H1 (cell line): ENCODE results near the gene RING1. TPM values are rescaled to one million over a fixed set of nuclear protein-coding genes. Genes with fewer than 3 reads are reported as not detected.

ENCODE experiments used
- CTCF ChIA-PET: fragments of 300-600 bp; sonication (Branson Sonifier 250); formaldehyde crosslinking; loops from one replicate; lab custom pipeline; 2021; ENCODE audit not compliant: partially characterized antibody; lab: Charles Lee
- POLR2A ChIA-PET: fragments of 300-600 bp; sonication (Branson Sonifier 250); formaldehyde crosslinking; loops from one replicate; lab custom pipeline; 2021; ENCODE audit warnings: inconsistent platforms; ENCODE audit not compliant: partially characterized antibody; lab: Charles Lee
- DNase-seq, 2 experiments: peaks; one replicate each; pipeline versions ENCODE4 v3.0.0 to v3.0.0-alpha.2; 2010 to 2022; ENCODE audit warnings: low spot score in 2 of 2, low read depth in 1 of 2, mixed read lengths in 1 of 2
- FAIRE-seq: peaks from 2 replicates; lab custom pipeline; 2011; peaks lifted over from hg19 to GRCh38; lab: Jason Lieb, UNC
- H2AFZ ChIP-seq: 2 replicates; pipeline ENCODE4 v1.8.1; 2012; ENCODE audit warnings: low read length, inconsistent platforms
- H2AK5ac ChIP-seq: 2 replicates; pipeline ENCODE4 v1.6.1; 2013; ENCODE audit warnings: low read depth, low read length
- H2BK120ac ChIP-seq: replicated peaks from 2 replicates; pipeline ENCODE3; 2013; ENCODE audit warnings: low read depth, low read length, inconsistent platforms
- H2BK12ac ChIP-seq: 2 replicates; pipeline ENCODE4 v1.6.1; 2013; ENCODE audit warnings: low read depth, low read length
- H2BK15ac ChIP-seq: 2 replicates; pipeline ENCODE4 v1.6.1; 2013; ENCODE audit warnings: low read length
- H2BK20ac ChIP-seq: 2 replicates; pipeline ENCODE4 v1.6.1; 2013; ENCODE audit warnings: low read length
- H2BK5ac ChIP-seq: 2 replicates; pipeline ENCODE4 v1.6.1; 2013; ENCODE audit warnings: low read depth, low read length
- H3K14ac ChIP-seq: 2 replicates; pipeline ENCODE4 v1.6.1; 2013; ENCODE audit warnings: inconsistent platforms; ENCODE audit not compliant: insufficient read length
- H3K18ac ChIP-seq: 2 replicates; pipeline ENCODE4 v1.6.1; 2013; ENCODE audit warnings: low read length; ENCODE audit errors: extremely low read depth
- H3K23ac ChIP-seq: 2 replicates; pipeline ENCODE4 v1.6.1; 2013; ENCODE audit warnings: inconsistent platforms; ENCODE audit not compliant: insufficient read length
- H3K23me2 ChIP-seq: 2 replicates; pipeline ENCODE4 v1.6.1; 2013; ENCODE audit warnings: low read depth, low read length
- H3K27ac ChIP-seq: 2 replicates; pipeline ENCODE4 v1.6.1; 2011; ENCODE audit warnings: low read depth, low read length, inconsistent platforms
- H3K27me3 ChIP-seq, 4 experiments: replicated peaks in 1 of 4; 1 replicate in 1 of 4; 2 replicates in 3 of 4; pipeline versions ENCODE4 v1.6.1 to v1.8.1; 2011 to 2013; ENCODE audit warnings: low read length in 3 of 4, mild to moderate bottlenecking in 3 of 4, inconsistent platforms in 2 of 4, mixed read lengths in 2 of 4, moderate library complexity in 1 of 4; ENCODE audit not compliant: control insufficient read depth in 3 of 4, insufficient read depth in 3 of 4; ENCODE audit errors: extremely low read depth in 1 of 4
- H3K36me3 ChIP-seq, 4 experiments: 2 replicates each; pipeline versions ENCODE4 v1.6.1 to v1.8.1; 2011 to 2013; ENCODE audit warnings: mild to moderate bottlenecking in 4 of 4, low read length in 3 of 4, moderate library complexity in 2 of 4, control low read depth in 1 of 4, inconsistent platforms in 1 of 4; ENCODE audit not compliant: insufficient read depth in 4 of 4, control insufficient read depth in 2 of 4
- H3K4ac ChIP-seq: replicated peaks from 2 replicates; pipeline ENCODE3; 2013; ENCODE audit warnings: low read length, low read depth, mixed read lengths, inconsistent platforms; ENCODE audit not compliant: insufficient read length
- H3K4me1 ChIP-seq, 4 experiments: replicated peaks in 1 of 4; 1 replicate in 1 of 4; 2 replicates in 3 of 4; pipeline versions ENCODE4 v1.6.1 to v1.8.1; 2011 to 2013; ENCODE audit warnings: low read length in 3 of 4, inconsistent platforms in 2 of 4, mixed read lengths in 1 of 4; ENCODE audit not compliant: insufficient read depth in 4 of 4, control insufficient read depth in 3 of 4
- H3K4me2 ChIP-seq, 2 experiments: 2 replicates each; pipeline versions ENCODE4 v1.6.1 to v1.8.1; 2011 to 2013; ENCODE audit warnings: low read depth in 2 of 2, low read length in 2 of 2, control low read depth in 1 of 2, inconsistent platforms in 1 of 2, mild to moderate bottlenecking in 1 of 2; ENCODE audit not compliant: insufficient read depth in 1 of 2
- H3K4me3 ChIP-seq, 4 experiments: fragments of 200-600, 300-600 bp in 1 of 4; sonication (generic), shearing (Covaris generic), sonication (Bioruptor Twin) in 1 of 4; 2 replicates each; pipeline versions ENCODE4 v1.5.1 to v1.8.1; 2011 to 2016; ENCODE audit warnings: low read length in 4 of 4, low read depth in 3 of 4, control low read depth in 2 of 4, inconsistent platforms in 2 of 4, mild to moderate bottlenecking in 2 of 4, mixed read lengths in 1 of 4, moderate library complexity in 1 of 4; ENCODE audit not compliant: insufficient read depth in 2 of 4; ENCODE audit errors: extremely low read depth in 1 of 4
- H3K56ac ChIP-seq: replicated peaks from 2 replicates; pipeline ENCODE3; 2013; ENCODE audit warnings: low read depth, mild to moderate bottlenecking, mixed read lengths, low read length, inconsistent platforms; ENCODE audit not compliant: insufficient read length
- H3K79me1 ChIP-seq: 2 replicates; pipeline ENCODE4 v1.6.1; 2013; ENCODE audit warnings: low read depth, low read length, control low read depth
- H3K79me2 ChIP-seq, 2 experiments: 2 replicates each; pipeline versions ENCODE4 v1.6.1 to v1.8.1; 2012 to 2013; ENCODE audit warnings: low read length in 2 of 2, mild to moderate bottlenecking in 2 of 2, inconsistent platforms in 1 of 2; ENCODE audit not compliant: insufficient read depth in 2 of 2, control insufficient read depth in 1 of 2
- H3K9ac ChIP-seq, 4 experiments: replicated peaks in 1 of 4; 1 replicate in 1 of 4; 2 replicates in 3 of 4; pipeline versions ENCODE4 v1.6.1 to v1.8.1; 2011 to 2013; ENCODE audit warnings: low read depth in 3 of 4, low read length in 3 of 4, control low read depth in 2 of 4, mild to moderate bottlenecking in 2 of 4, moderate library complexity in 2 of 4, inconsistent platforms in 1 of 4; ENCODE audit errors: extremely low read depth in 1 of 4
- H3K9me3 ChIP-seq, 2 experiments: 2 replicates each; pipeline versions ENCODE4 v1.6.1 to v1.8.1; 2012 to 2013; ENCODE audit warnings: mild to moderate bottlenecking in 2 of 2, moderate library complexity in 2 of 2, control low read depth in 1 of 2, inconsistent platforms in 1 of 2, low read depth in 1 of 2, low read length in 1 of 2, mixed read lengths in 1 of 2; ENCODE audit not compliant: insufficient read depth in 2 of 2
- H4K20me1 ChIP-seq, 2 experiments: replicated peaks in 1 of 2; 2 replicates each; pipeline versions ENCODE3 to v1.8.1; 2011 to 2013; ENCODE audit warnings: inconsistent platforms in 2 of 2, low read length in 2 of 2, mild to moderate bottlenecking in 1 of 2; ENCODE audit not compliant: insufficient read depth in 2 of 2, control insufficient read depth in 1 of 2
- H4K5ac ChIP-seq: 2 replicates; pipeline ENCODE4 v1.6.1; 2013; ENCODE audit warnings: low read length, low read depth, mixed read lengths, inconsistent platforms; ENCODE audit not compliant: insufficient read length
- H4K8ac ChIP-seq: 2 replicates; pipeline ENCODE4 v1.8.0; 2013; ENCODE audit warnings: mild to moderate bottlenecking, moderate library complexity, low read length, inconsistent platforms; ENCODE audit not compliant: insufficient read depth; ENCODE audit errors: extremely low read depth
- H4K91ac ChIP-seq: replicated peaks from 2 replicates; pipeline ENCODE3; 2013; ENCODE audit warnings: low read length, mixed read lengths, inconsistent platforms; ENCODE audit not compliant: insufficient read length
- E2F6 ChIP-seq: IDR thresholded peaks from 2 replicates; pipeline ENCODE4 v1.6.1; 2012; ENCODE audit warnings: inconsistent platforms
- EGR1 ChIP-seq: IDR thresholded peaks from 2 replicates; pipeline ENCODE4 v1.6.1; 2011; ENCODE audit warnings: low read depth, low read length, borderline replicate concordance
- MAX ChIP-seq: IDR thresholded peaks from 2 replicates; pipeline ENCODE4 v1.6.1; 2012; ENCODE audit warnings: inconsistent platforms
- NANOG ChIP-seq: IDR thresholded peaks from 2 replicates; pipeline ENCODE4 v1.6.1; 2011; ENCODE audit warnings: low read length, low read depth, mild to moderate bottlenecking, inconsistent platforms; ENCODE audit not compliant: insufficient read depth, poor library complexity, severe bottlenecking
- POLR2A ChIP-seq, 2 experiments: IDR thresholded peaks; 1 replicate in 1 of 2; 2 replicates in 1 of 2; pipeline ENCODE4 v1.6.1; 2011; ENCODE audit warnings: low read depth in 2 of 2, low read length in 2 of 2, mild to moderate bottlenecking in 2 of 2; ENCODE audit errors: control extremely low read depth in 1 of 2
- SIN3A ChIP-seq, 2 experiments: IDR thresholded peaks in 1 of 2; conservative IDR thresholded peaks in 1 of 2; 2 replicates each; pipeline ENCODE4 v1.6.1; 2011 to 2012; ENCODE audit warnings: low read length in 2 of 2, improper control_type of control experiment in 1 of 2, low read depth in 1 of 2, mild to moderate bottlenecking in 1 of 2
- TAF7 ChIP-seq: optimal IDR thresholded peaks from 2 replicates; pipeline ENCODE3; 2011; ENCODE audit warnings: low read depth, mild to moderate bottlenecking, inconsistent platforms, low read length, moderate library complexity, borderline replicate concordance
- TBP ChIP-seq: IDR thresholded peaks from 2 replicates; pipeline ENCODE4 v1.6.1; 2011; ENCODE audit warnings: low read depth, low read length, improper control_type of control experiment
- TCF12 ChIP-seq: IDR thresholded peaks from 2 replicates; pipeline ENCODE4 v1.6.1; 2011; ENCODE audit warnings: low read depth, mild to moderate bottlenecking, low read length
- WGBS, 2 experiments: shearing (Covaris generic) in 1 of 2; methylation state at CpG; one replicate each; pipeline versions ENCODE4 v1.1.6 to v1.1.7; 2013 to 2015; ENCODE audit warnings: low lambda C conversion rate in 2 of 2, mixed read lengths in 2 of 2, inconsistent platforms in 1 of 2, low coverage in 1 of 2, missing lambda C conversion rate in 1 of 2; ENCODE audit not compliant: insufficient replicate concordance in 2 of 2, insufficient coverage in 1 of 2, insufficient read length in 1 of 2; ENCODE audit errors: extremely low coverage in 1 of 2, missing lambda C conversion rate in 1 of 2; 5-methylcytosine and 5-hydroxymethylcytosine counted together
- polyA plus RNA-seq, 7 experiments: library from polyadenylated mRNA; depleted of rRNA in 3 of 7; stranded (reverse) in 5 of 7; unstranded in 2 of 7; fragments of >200 nt in 5 of 7; fragments of 200-250 nt in 2 of 7; gene quantifications; 1 replicate in 5 of 7; 2 replicates in 1 of 7; 4 replicates in 1 of 7; pipeline versions ENCODE4 v1.2.1 to v1.2.3, GENCODE V29; 2011 to 2013; ENCODE audit warnings: missing spikeins in 2 of 7, mixed read lengths in 2 of 7
- total RNA-seq: library from RNA; stranded (reverse); fragmentation: NEBNext Ultra II Directional; extraction: Animal tissue kit (Norgen Biotek cat#: 25700); gene quantifications from 2 replicates; pipeline ENCODE4 v1.2.1, GENCODE V29; 2021

RING1 gene
- total and polyA plus RNA-seq, 2 of the 8 experiments (the other 6 are each of a cell fraction or from before 2014, with no cell fraction given): 16.4 to 26.0 TPM

- Histone ChIP-seq H2BK5ac (no peak within 1 kb of the TSS), H3K14ac (no peak within 1 kb of the TSS), H3K9ac (peak within 1 kb of the TSS; percentile 22 to 66 (median 47); a peak in 3 of 7 replicates), H3K79me2 (peaks cover 3 to 18% of the 10 kb centered on the region in 2 experiments; a peak in 3 of 4 replicates), H3K27ac (no peak within 1 kb of the TSS), H2BK15ac (0 out of 2 replicates have a peak within 1 kb of the TSS, but pooled peaks have one; percentile 19), H3K79me1 (peaks cover 16% of the 10 kb centered on the region), H3K4me1 (peaks cover 4 to 36% (median 11%) of the 10 kb centered on the region in 4 experiments), H3K4me3 (peak within 1 kb of the TSS; percentile 71 to 93 (median 72)), H4K8ac (no peak within 1 kb of the TSS; the same call in 1 of the 2 replicates), H2BK120ac (no peak within 1 kb of the TSS), H3K4ac (no peak within 1 kb of the TSS), H2BK12ac (peak within 1 kb of the TSS; percentile 12; the same call in 1 of the 2 replicates), H3K23me2 (peaks cover 30% of the 10 kb centered on the region), H3K27me3 (peaks cover 9 to 32% (median 25%) of the 10 kb centered on the region in 4 experiments; a peak in 6 of 7 replicates), H2AK5ac (no peak within 1 kb of the TSS; the same call in 1 of the 2 replicates), H3K9me3 (no peaks in the 10 kb centered on the region), H3K18ac (peak within 1 kb of the TSS; percentile 75), H2AFZ (peak within 1 kb of the TSS; percentile 42; the same call in 1 of the 2 replicates), H4K91ac (no peak within 1 kb of the TSS), H4K5ac (no peak within 1 kb of the TSS), H4K20me1 (peaks cover 5 to 22% of the 10 kb centered on the region in 2 experiments), H3K36me3 (peaks cover 7 to 23% (median 15%) of the 10 kb centered on the region in 4 experiments), H2BK20ac (peak within 1 kb of the TSS; percentile 13; the same call in 1 of the 2 replicates), H3K56ac (peak within 1 kb of the TSS; percentile 34), H3K23ac (no peak within 1 kb of the TSS), H3K4me2 (peak within 1 kb of the TSS; percentile 72 to 97)
- FAIRE-seq: no peak
- ChIA-PET POLR2A (interaction anchor here (0.6 to 2.0 kb wide), 10 partner anchors 8 to 235 kb away, joined by 3 to 16 read pairs (median 6); partner anchors contain the start of genes B3GALT4, CUTA, RPS18 and VPS52), CTCF (interaction anchor here (0.6 to 2.4 kb wide), 7 partner anchors 11 to 204 kb away, joined by 3 to 23 read pairs (median 6); no protein-coding TSS in a partner anchor)
- WGBS, 2 experiments: 2% methylated on average over 37 of the region's 48 CpGs; no CpG with 5 or more reads in 1 of the 2 experiments
- peak; percentile 72 to 98 for DNase-seq
- TF ChIP-seq TAF7 (peak; percentile 28), E2F6 (peak; percentile 10; the same call in 1 of the 2 replicates), POLR2A (IDR thresholded peaks at IDR 0.05; ENCODE audit: control extremely low read depth in 1 of 2, low read depth in 2 of 2, low read length in 2 of 2) (peak in 1 of 2 experiments; percentile 48; a peak in 2 of 3 replicates), EGR1 (peak; percentile 75), MAX (0 out of 2 replicates have a peak, but pooled peaks have one; percentile 21), NANOG (peak; percentile 20), SIN3A (conservative IDR thresholded peaks at IDR 0.05 in 1 of 2, IDR thresholded peaks at IDR 0.05 in 1 of 2; ENCODE audit: low read depth in 1 of 2, low read length in 2 of 2) (peak; percentile 8 to 72; a peak in 1 of 4 replicates), TBP (0 out of 2 replicates have a peak, but pooled peaks have one; percentile 45), TCF12 (peak; percentile 80; the same call in 1 of the 2 replicates)
Measured at GRCh38 chr6:33204415-33205190, 3.7 kb upstream of the RING1 start, which contains the start of gene HSD17B8. TSS of gene HSD17B8 (plus strand) at chr6:33204655. CDS start at chr6:33204669, 14 bp downstream.
